Activated CD4-positive, alpha-beta T cell treated with anti-CD3 and anti-CD28 coated beads, Interleukin-2, amount 50 U/mL, for 48 hours (primary cell): ENCODE data around the gene REV3L.
"Not testable (repeated sequence)": the region's sequence is repeated elsewhere in the genome, so short reads cannot be mapped to it uniquely, and the experiment has no call there.

Experiments used
- DNase-seq, 2 experiments: peaks; one replicate each; pipeline ENCODE4 v3.0.0-alpha.2; 2020

Gene REV3L

GRCh38 chr6:111482959-111483735, at the start of gene REV3L:
Gene REV3L, minus strand, starts transcription at chr6:111483218. Its CDS starts 330 bp downstream, at chr6:111482888.
- DNase-seq, result peak; percentile 93 to 94

- no peak for DNase-seq
Measured at GRCh38 chr6:111531185-111531584, 48.2 kb upstream of the REV3L start.

GRCh38 chr6:111530667-111531066, 47.6 kb upstream of the REV3L start:
- DNase-seq, result no peak

- no peak for DNase-seq
Measured at GRCh38 chr6:111530218-111530617, 47.2 kb upstream of the REV3L start.

- no peak for DNase-seq
Measured at GRCh38 chr6:111527367-111527766, 44.3 kb upstream of the REV3L start.

- no peak for DNase-seq
Measured at GRCh38 chr6:111524735-111525134, 41.7 kb upstream of the REV3L start.

GRCh38 chr6:111524252-111524651, 41.2 kb upstream of the REV3L start:
- no peak for DNase-seq

GRCh38 chr6:111523484-111524167, 40.6 kb upstream of the REV3L start:
- DNase-seq, result no peak

- DNase-seq, result no peak
Measured at GRCh38 chr6:111522393-111523020, 39.5 kb upstream of the REV3L start.

GRCh38 chr6:111521497-111522270, 38.7 kb upstream of the REV3L start:
- DNase-seq, result no peak

- DNase-seq, result no peak
Measured at GRCh38 chr6:111520524-111520923, 37.5 kb upstream of the REV3L start.

- no peak for DNase-seq
Measured at GRCh38 chr6:111517965-111518364, 34.9 kb upstream of the REV3L start.

- DNase-seq, result no peak
Measured at GRCh38 chr6:111515259-111515658, 32.2 kb upstream of the REV3L start.

GRCh38 chr6:111514531-111514930, 31.5 kb upstream of the REV3L start:
- not testable (repeated sequence) for DNase-seq

- not testable (repeated sequence) for DNase-seq
Measured at GRCh38 chr6:111507219-111507618, 24.2 kb upstream of the REV3L start.

GRCh38 chr6:111505498-111505897, 22.5 kb upstream of the REV3L start:
- not testable (repeated sequence) for DNase-seq

- DNase-seq, result no peak
Measured at GRCh38 chr6:111503660-111504059, 20.6 kb upstream of the REV3L start.

- no peak for DNase-seq
Measured at GRCh38 chr6:111503194-111503593, 20.2 kb upstream of the REV3L start.

- DNase-seq, result no peak
Measured at GRCh38 chr6:111502154-111502553, 19.1 kb upstream of the REV3L start.

- no peak for DNase-seq
Measured at GRCh38 chr6:111499269-111499793, 16.3 kb upstream of the REV3L start.

GRCh38 chr6:111494951-111495635, 12.1 kb upstream of the REV3L start:
- DNase-seq, result no peak

GRCh38 chr6:111492499-111492898, 9.5 kb upstream of the REV3L start:
- no peak for DNase-seq
